HEK293T (cell line): ENCODE measurements around the gene ZNF76.

Source experiments
- ARNT ChIP-seq: fragments of 450-650 bp; IDR thresholded peaks from 2 replicates; pipeline ENCODE4 v1.6.1; 2017; ENCODE audit warnings: mild to moderate bottlenecking
- ELF4 ChIP-seq: fragments of 450-650 bp; IDR thresholded peaks from 2 replicates; pipeline ENCODE4 v1.6.1; 2017; ENCODE audit warnings: antibody characterized with exemption
- FOXM1 ChIP-seq: fragments of 450-650 bp; IDR thresholded peaks from 2 replicates; pipeline ENCODE4 v1.6.1; 2017; ENCODE audit warnings: mild to moderate bottlenecking, borderline replicate concordance
- SP1 ChIP-seq: fragments of 450-650 bp; IDR thresholded peaks from 2 replicates; pipeline ENCODE4 v1.6.1; 2017
- TF ChIP-seq, protein P1 (sequence below): fragments of 450-650 bp; IDR thresholded peaks from 2 replicates; pipeline ENCODE4 v1.6.1; 2016

DNA sequence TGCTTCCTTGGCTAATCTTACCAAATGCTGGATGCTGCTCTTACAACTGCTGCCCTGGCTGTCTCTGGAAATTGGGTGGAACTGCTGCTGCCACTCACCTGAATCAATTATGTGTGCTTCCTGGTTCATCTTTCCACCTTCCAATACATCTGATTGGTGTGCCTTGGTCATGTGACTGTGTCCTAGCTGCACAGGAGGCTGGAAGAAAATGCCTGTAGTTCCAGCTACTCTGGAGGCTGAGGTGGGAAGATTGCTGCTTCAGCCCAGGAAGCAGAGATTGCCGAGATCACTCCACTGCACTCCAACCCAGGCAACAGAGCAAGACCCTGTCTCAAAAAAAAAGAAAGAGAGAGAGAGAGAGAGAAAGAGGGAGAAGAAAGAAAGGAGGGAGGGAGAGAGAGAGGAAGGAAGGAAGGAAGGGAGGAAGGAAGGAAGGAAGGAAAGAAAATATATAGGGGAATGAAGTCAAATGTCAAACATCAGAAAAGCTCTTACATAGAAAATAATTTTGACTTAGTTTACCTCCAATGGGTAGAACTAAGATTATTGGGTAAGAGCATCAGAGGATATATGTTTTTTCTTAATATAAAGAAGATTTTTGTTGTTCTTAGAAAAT is 68.7 kb downstream of the ZNF76 start:
- TF ChIP-seq, protein P1, sequence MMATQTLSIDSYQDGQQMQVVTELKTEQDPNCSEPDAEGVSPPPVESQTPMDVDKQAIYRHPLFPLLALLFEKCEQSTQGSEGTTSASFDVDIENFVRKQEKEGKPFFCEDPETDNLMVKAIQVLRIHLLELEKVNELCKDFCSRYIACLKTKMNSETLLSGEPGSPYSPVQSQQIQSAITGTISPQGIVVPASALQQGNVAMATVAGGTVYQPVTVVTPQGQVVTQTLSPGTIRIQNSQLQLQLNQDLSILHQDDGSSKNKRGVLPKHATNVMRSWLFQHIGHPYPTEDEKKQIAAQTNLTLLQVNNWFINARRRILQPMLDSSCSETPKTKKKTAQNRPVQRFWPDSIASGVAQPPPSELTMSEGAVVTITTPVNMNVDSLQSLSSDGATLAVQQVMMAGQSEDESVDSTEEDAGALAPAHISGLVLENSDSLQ = no peak
- TF ChIP-seq FOXM1 (no peak), ARNT (no peak), SP1 (no peak), ELF4 (no peak)
